Fibroblast of mammary gland (primary cell): ENCODE data around the gene MAGI2.

ENCODE experiments used
- DNase-seq: peaks from one replicate; pipeline ENCODE4 v3.0.0-alpha.2; 2010; ENCODE audit warnings: low read depth
- H3K4me3 ChIP-seq: 2 replicates; pipeline ENCODE4 v1.5.1; 2011; ENCODE audit warnings: low read depth, mild to moderate bottlenecking, low read length, moderate library complexity; ENCODE audit not compliant: control insufficient read depth
- CTCF ChIP-seq: conservative IDR thresholded peaks from 2 replicates; pipeline ENCODE4 v1.5.1; 2011; ENCODE audit warnings: low read depth, low read length, inconsistent platforms; ENCODE audit not compliant: control insufficient read depth, insufficient read depth

Gene MAGI2

DNA sequence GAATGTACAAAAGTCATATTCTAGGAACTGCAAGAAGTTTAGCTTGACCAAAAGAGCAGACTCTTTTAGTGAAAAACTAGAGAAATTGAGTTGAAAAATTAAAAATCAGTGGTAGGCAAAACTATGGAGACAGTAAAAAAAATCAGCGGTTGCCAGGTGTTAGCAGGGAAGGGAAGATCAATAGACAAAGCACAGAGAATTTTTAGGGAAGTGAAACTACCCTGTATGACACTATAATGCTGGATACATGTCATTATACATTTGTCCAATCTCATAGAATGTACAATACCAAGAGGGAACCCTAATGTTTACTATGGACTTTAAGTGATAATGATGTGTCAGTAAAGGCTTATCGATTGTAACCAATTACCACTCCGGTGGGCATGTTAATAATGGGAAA, 761.9 kb downstream of the MAGI2 start:
- TF ChIP-seq CTCF, result no peak
- DNase-seq, result no peak
- no peak overlapping the region for H3K4me3 ChIP-seq

- no peak overlapping the region for H3K4me3 ChIP-seq
- no peak for DNase-seq
- no peak for TF ChIP-seq CTCF
Measured at GRCh38 chr7:78690174-78690573, 763.3 kb downstream of the MAGI2 start.

DNA sequence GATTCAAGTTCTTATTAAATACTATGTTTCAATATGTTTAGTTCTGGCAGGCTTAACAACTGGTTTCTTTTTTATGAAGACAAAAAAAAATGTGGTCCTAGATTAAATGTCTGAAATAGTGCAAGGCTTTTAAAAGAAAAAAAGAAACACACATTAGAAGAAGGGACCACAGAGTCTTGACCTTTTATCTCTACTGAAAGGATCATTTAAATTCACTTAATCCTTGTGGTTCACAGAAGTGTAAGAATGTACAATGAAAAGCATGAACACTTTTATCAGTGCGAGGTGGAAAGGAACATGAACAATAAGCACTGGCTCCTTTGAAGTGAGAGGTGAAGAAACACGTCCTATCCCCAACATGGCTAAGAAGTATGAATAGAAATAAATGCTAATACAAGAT, 765.1 kb downstream of the MAGI2 start:
- no peak for TF ChIP-seq CTCF
- H3K4me3 ChIP-seq, result no peak overlapping the region
- DNase-seq, result no peak

DNA sequence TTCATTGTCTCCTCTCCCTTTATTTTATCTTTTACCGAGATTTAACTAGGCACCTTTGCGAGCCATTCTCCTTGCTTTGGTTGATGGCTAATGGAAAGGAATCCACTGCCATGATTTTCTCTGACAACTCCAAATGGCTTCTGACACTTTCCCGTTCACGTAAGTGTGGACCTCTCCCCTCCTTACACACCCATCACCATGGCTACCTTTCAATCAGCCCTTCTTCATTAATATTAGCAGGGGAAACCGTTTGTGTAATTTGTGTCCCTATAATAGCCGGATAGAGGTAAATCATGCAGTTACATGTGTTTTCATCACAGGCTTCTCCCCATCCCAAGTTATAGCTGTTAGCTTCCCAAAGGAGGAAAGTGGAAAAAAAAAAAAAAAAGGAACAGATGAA, 767.3 kb downstream of the MAGI2 start:
- no peak for DNase-seq
- H3K4me3 ChIP-seq, result no peak overlapping the region
- TF ChIP-seq CTCF, result no peak

- TF ChIP-seq CTCF, result no peak
- DNase-seq, result no peak
- H3K4me3 ChIP-seq, result no peak overlapping the region
Measured at GRCh38 chr7:78684201-78684600, 769.3 kb downstream of the MAGI2 start.

DNA sequence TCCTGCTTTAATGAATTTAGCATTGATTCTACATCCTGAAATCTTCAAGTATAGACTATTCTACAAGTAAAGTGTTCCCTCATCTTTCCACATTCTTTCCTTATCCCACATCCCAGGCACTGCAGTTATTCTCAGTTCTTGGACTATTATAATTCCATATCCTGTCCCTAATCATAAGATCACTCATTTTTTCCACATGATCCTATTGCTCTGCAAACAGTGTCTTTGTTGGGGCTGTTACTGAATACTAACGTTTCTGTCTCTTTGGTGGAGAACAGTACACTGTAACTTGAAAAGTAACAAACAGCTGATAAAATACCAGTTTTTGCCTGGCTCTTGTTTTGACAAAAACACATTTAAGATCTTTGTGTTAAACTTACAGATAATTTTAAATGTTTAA, 769.9 kb downstream of the MAGI2 start:
- H3K4me3 ChIP-seq, result no peak overlapping the region
- TF ChIP-seq CTCF, result no peak
- no peak for DNase-seq

DNA sequence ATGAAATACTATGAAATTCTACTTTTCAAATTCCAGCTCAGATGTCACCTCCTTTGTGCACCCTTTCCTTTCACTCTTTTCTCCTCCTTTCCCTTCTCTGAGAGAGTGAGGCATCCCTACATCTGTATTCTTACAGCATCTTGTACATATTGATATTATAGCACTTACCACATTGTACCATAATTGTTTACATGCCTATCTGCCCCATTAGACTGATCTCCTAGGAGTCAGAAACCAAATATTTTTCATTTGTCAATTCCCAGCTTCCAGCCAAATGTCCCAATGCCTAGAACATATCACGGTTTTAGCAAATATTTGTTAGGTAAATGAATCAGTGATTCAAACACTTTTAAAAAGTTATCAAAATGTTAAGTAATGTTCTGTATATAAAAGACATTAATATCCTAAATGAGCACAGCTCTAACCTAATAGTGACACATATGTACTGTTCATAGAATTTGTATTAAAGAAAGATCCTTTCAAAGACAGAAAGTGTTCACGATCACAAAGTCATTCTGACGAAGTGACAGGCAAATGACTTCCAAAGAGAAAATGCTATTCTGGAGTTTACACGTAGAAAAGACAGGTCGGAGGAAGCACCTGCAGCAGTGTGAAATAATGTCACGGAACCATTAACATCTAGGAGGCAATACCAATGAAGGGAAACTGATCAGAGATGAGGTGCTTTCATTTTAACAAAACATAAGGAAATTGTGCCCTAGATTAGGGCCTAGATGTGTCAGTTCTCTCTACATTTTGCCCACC, 774.2 kb downstream of the MAGI2 start:
- DNase-seq, result no peak
- H3K4me3 ChIP-seq, result no peak overlapping the region
- no peak for TF ChIP-seq CTCF
